GM12878 (cell line): ENCODE results near the gene CADM3.

Experiments used
- ATF2 ChIP-seq: IDR thresholded peaks from 2 replicates; pipeline ENCODE4 v1.6.1; 2012; ENCODE audit warnings: low read length, inconsistent platforms
- BHLHE40 ChIP-seq, 2 experiments: fragments of 450-650 bp in 1 of 2; IDR thresholded peaks; 2 replicates each; pipeline ENCODE4 v1.6.1; 2011 to 2017; ENCODE audit warnings: low read depth in 2 of 2, borderline replicate concordance in 1 of 2, improper control_type of control experiment in 1 of 2, low read length in 1 of 2, mild to moderate bottlenecking in 1 of 2
- CTCF ChIP-seq, 3 experiments: IDR thresholded peaks in 2 of 3; conservative IDR thresholded peaks in 1 of 3; 2 replicates each; pipeline ENCODE4 v1.5.1; 2011; ENCODE audit warnings: low read depth in 3 of 3, low read length in 3 of 3, mild to moderate bottlenecking in 3 of 3, control low read depth in 2 of 3, moderate library complexity in 2 of 3, inconsistent platforms in 1 of 3, mixed read lengths in 1 of 3; ENCODE audit not compliant: control insufficient read depth in 2 of 3, insufficient read depth in 1 of 3; ENCODE audit errors: extremely low read depth in 1 of 3
- EGR1 ChIP-seq, 2 experiments: IDR thresholded peaks; 1 replicate in 1 of 2; 2 replicates in 1 of 2; pipeline ENCODE4 v1.6.1; 2011 to 2012; ENCODE audit warnings: low read depth in 2 of 2, low read length in 2 of 2, borderline replicate concordance in 1 of 2, mild to moderate bottlenecking in 1 of 2, moderate library complexity in 1 of 2
- GABPA ChIP-seq: IDR thresholded peaks from 2 replicates; pipeline ENCODE4 v1.6.1; 2014; ENCODE audit warnings: antibody characterized with exemption, low read depth, mild to moderate bottlenecking, inconsistent platforms
- LARP7 ChIP-seq: fragments of 450-650 bp; IDR thresholded peaks from 2 replicates; pipeline ENCODE4 v1.6.1; 2017; ENCODE audit warnings: mild to moderate bottlenecking
- MXI1 ChIP-seq: fragments of 150-350 bp; IDR thresholded peaks from 2 replicates; pipeline ENCODE4 v1.6.1; 2011; ENCODE audit warnings: low read depth, mild to moderate bottlenecking, inconsistent platforms, low read length, improper control_type of control experiment
- POLR2A ChIP-seq: IDR thresholded peaks from 2 replicates; pipeline ENCODE4 v1.6.1; 2011; ENCODE audit warnings: low read depth, mild to moderate bottlenecking, low read length
- STAT1 ChIP-seq: fragments of 450-650 bp; conservative IDR thresholded peaks from 2 replicates; pipeline ENCODE4 v1.6.1; 2014; ENCODE audit warnings: antibody characterized with exemption, mild to moderate bottlenecking
- TAF1 ChIP-seq: IDR thresholded peaks from 2 replicates; pipeline ENCODE4 v1.6.1; 2011; ENCODE audit warnings: mild to moderate bottlenecking, low read depth, low read length, borderline replicate concordance
- YY1 ChIP-seq: IDR thresholded peaks from 2 replicates; pipeline ENCODE4 v1.6.1; 2011; ENCODE audit warnings: low read depth, mild to moderate bottlenecking, low read length
- ZBTB33 ChIP-seq: fragments of 450-650 bp; IDR thresholded peaks from 2 replicates; pipeline ENCODE4 v1.6.1; 2017; ENCODE audit warnings: mild to moderate bottlenecking

- TF ChIP-seq STAT1 (no peak), CTCF (IDR thresholded peaks at IDR 0.05 in 2 of 3, conservative IDR thresholded peaks at IDR 0.05 in 1 of 3; ENCODE audit: control insufficient read depth in 2 of 3, extremely low read depth in 1 of 3, insufficient read depth in 1 of 3, low read depth in 3 of 3, low read length in 3 of 3) (no peak), POLR2A (no peak), ZBTB33 (no peak), LARP7 (no peak), EGR1 (IDR thresholded peaks at IDR 0.05; ENCODE audit: borderline replicate concordance in 1 of 2, low read depth in 2 of 2, low read length in 2 of 2) (no peak), TAF1 (no peak), MXI1 (no peak), YY1 (no peak), ATF2 (no peak), BHLHE40 (IDR thresholded peaks at IDR 0.05; ENCODE audit: borderline replicate concordance in 1 of 2, low read depth in 2 of 2, low read length in 1 of 2) (no peak), GABPA (no peak)
Observed at GRCh38 chr1:159199901-159200300, 28.5 kb downstream of the CADM3 start.
